COLO668 (cell line): ENCODE measurements around the gene TEX44.

ENCODE experiments used
- DNase-seq: peaks from one replicate; lab custom pipeline; 2025; ENCODE audit not compliant: unreplicated experiment; lab: John Stamatoyannopoulos, UW

Gene TEX44

GRCh38 chr2:231604685-231605606 is 12.3 kb downstream of the TEX44 start:
- peak; percentile 99 for DNase-seq

DNA sequence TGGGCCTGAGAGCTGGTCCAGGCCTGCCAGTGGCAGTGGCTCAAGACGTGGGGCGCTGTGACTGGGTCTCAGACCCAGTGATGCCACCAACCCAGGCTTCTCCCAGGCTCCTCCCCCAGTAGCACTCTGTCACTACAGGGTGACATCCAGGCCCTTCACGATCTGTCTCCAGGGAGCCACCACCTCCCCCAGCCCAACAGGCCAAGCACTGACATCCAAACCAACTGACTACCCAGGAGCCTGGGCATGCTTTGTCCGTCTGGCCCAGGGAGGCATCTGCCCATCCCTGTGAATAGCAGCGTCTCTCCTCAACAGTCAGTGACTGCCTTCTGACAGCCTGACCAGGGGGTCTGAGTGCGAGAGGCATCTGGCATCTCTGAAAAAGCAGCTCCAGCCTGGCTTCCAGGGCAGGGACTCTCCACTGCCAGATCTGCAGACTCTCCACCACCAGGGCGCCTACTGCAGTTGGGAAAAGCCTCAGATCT is 13.0 kb downstream of the TEX44 start:
- peak; percentile 17 for DNase-seq

GRCh38 chr2:231606941-231607340 is 14.3 kb downstream of the TEX44 start:
- DNase-seq: no peak

DNA sequence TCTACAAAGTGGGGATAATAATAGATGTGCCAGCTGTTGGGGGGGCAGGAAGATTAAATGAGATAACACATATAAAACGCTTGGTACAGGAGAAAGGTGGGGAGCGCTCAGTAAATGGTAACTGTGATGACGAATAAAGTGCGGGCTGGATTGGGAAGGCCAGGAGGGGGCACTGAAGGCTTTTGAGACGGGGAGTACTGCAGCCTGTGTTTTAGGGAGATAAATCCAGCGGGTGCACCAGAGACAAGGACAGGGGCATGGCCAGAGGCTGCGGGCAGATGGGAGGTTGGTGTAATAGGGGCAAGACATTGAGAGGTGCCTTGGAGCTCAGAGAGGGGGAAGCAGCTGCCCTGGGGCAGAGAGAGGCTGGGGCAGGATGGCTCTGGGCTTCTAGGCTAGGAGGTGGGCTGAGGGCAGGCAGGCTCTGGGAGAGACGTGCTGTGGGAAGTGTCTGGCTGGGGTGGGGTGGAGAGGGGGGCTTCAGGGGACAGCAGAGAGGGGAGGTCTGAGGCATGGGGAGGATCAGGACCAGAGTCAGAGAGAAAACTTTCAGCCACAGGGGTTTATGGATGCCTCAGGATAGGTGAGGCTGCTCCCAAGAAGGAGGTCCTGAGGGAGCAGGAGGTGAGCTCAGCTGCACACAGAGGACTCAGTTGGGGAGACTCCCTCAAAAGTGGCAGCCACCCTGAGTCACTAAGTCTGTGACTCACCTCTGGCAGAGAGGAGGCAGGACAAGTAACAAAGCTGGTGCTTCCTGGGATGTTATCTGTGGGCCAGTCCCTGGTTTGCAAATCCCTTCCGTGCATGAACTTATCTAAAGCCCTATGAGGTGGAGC is 18.8 kb downstream of the TEX44 start:
- DNase-seq: peak; percentile 34

GRCh38 chr2:231612109-231612455 is 19.4 kb downstream of the TEX44 start:
- peak; percentile 34 for DNase-seq

GRCh38 chr2:231612456-231613330 is 20.0 kb downstream of the TEX44 start:
- peak; percentile 88 for DNase-seq

GRCh38 chr2:231613331-231613662 is 20.6 kb downstream of the TEX44 start:
- peak; percentile 57 for DNase-seq

- peak; percentile 96 for DNase-seq
These were observed 21.2 kb downstream of the TEX44 start for GRCh38 chr2:231613663-231614558.

DNA sequence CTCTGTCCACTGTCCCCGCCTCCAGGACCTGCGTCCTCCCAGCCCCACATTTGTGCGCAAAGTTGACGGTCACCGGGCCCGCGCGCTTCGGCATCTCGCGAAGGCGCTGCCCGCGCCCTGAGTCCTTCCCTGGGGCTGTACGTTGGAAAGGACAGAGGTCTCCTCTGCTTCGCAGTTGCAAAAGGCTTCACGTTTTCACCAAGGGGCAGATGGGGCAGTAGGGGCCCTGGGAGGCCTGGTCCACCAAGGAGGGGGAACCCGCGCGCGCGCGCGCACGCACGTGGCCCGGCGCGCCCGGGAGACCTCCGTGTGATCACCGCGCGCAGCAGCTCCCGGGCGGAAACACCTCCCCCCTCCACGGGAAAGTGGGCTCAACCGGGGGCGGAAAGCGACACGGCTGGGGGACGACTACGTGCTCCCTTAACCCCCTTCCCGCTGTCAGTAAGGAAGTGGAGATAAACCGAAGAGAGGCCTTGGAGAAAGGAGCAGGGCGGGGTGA is 21.9 kb downstream of the TEX44 start:
- peak; percentile 87 for DNase-seq

GRCh38 chr2:231615058-231615671 is 22.5 kb downstream of the TEX44 start:
- DNase-seq: peak; percentile 58

GRCh38 chr2:231616296-231616695 is 23.6 kb downstream of the TEX44 start:
- no peak for DNase-seq

GRCh38 chr2:231617059-231617926 is 24.6 kb downstream of the TEX44 start:
- DNase-seq: no peak

DNA sequence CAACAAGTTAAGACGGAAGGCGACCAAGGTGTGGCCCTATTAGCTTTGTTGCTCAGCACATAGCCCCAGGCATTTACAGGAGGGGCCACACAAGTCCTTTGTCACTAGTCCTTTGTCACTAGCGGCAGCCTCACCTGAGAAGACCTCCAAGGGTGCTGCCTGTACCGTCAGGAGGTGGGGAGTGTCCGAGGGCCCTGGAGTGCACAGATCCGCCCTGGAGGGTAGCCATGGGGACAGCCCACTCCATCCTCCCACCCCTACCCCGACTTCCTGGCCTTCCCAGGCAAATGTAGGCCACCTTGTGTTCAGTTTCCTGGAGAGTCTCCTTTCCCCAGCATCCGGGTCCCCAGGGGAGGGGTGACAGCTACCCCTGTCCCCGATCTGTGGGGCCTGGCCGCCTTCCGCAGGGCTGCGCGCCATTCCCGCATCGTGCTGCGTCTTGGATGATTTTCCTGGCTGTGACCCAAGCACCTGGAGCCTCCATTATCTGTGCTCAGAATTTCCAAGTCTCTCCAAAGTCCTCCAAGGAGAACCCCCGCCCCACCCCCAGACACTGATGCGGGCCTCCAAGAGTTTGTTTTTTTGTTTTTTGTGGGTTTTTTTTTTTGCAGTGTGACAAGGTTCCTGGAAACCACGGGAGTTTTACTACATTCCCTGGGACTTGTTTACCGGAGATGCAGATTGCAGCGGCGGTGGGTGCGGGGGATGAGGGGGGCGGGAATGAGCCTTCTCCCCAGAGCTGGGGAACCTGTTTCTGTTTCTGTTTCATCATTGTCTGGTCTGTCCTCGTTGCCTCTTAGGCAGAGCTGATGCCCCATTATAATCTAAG is 28.6 kb downstream of the TEX44 start:
- peak; percentile 30 for DNase-seq

DNA sequence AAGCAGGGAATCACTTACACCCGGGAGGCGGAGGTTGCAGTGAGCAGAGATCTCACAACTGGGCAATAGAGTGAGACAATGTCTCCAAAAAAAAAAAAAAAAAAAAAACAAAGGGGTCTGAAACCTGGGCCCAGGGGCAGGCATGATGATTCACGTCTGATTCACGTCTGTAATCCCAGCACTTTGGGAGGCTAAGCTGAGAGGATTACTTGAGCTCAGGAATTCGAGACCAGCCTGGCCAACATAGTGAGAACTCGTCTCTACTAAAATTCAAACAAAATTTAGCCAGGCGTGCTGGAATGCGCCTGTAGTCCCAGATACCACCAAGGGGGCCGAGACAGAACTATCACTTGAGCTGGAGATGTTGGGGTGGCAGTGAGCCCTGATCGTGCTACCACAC is 30.3 kb downstream of the TEX44 start:
- no peak for DNase-seq

- no peak for DNase-seq
These were observed 33.8 kb downstream of the TEX44 start for GRCh38 chr2:231626449-231626848.

- no peak for DNase-seq
These were observed 34.9 kb downstream of the TEX44 start for GRCh38 chr2:231627384-231628120.
